ENCODE data around the gene S100A14.
"Not testable (repeated sequence)": the region's sequence is repeated elsewhere in the genome, so short reads cannot be mapped to it uniquely, and the experiment has no call there.

DNA sequence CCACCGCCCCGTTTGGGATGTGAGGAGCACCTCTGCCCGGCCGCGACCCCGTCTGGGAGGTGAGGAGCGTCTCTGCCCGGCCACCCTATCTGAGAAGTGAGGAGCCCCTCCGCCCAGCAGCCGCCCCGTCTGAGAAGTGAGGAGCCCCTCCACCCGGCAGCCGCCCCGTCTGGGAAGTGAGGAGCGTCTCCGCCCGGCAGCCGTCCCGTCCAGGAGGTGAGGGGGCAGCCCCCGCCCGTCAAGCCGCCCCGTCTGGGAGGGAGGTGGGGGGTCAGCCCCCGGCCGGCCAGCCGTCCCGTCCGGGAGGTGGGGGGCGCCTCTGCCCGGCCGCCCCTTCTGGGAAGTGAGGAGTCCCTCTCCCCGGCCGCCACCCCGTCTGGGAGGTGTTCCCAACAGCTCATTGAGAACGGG is 41.0 kb downstream of the S100A14 start:
- not testable (repeated sequence) for TF ChIP-seq EP300, CTCF, POLR2A, POLR2AphosphoS5 (IDR thresholded peaks at IDR 0.05)

All from stomach (tissue), 4 donors.